ENCODE data around the gene LUZP4.

- TF ChIP-seq CTCF (IDR thresholded peaks at IDR 0.05): no peak
- TF ChIP-seq POLR2A (IDR thresholded peaks at IDR 0.05): no peak
- TF ChIP-seq POLR2AphosphoS5 (IDR thresholded peaks at IDR 0.05): no peak
Observed at GRCh38 chrX:115337491-115338144, 48.1 kb downstream of the LUZP4 start.

All from gastroesophageal sphincter (tissue), 3 donors.